GM23338 (cell line): ENCODE measurements around the gene GRIFIN.

ENCODE experiments used
- CREB1 ChIP-seq: fragments of 250-450 bp; sonication (Bioruptor Pico); IDR thresholded peaks from 2 replicates; pipeline ENCODE4 v1.5.0; 2020; ENCODE audit warnings: low read depth, mild to moderate bottlenecking, moderate library complexity
- EZH2 ChIP-seq: fragments of 200-600 bp; sonication (generic); IDR thresholded peaks from one replicate; pipeline ENCODE4 v1.8.0; 2017; ENCODE audit warnings: antibody characterized with exemption, mild to moderate bottlenecking, low read depth; ENCODE audit not compliant: unreplicated experiment
- EZH2phosphoT487 ChIP-seq: fragments of 200-600 bp; sonication (generic); IDR thresholded peaks from one replicate; pipeline ENCODE4 v1.8.1; 2018; ENCODE audit warnings: antibody characterized with exemption; ENCODE audit not compliant: unreplicated experiment
- JUNB ChIP-seq: IDR thresholded peaks from one replicate; pipeline ENCODE4 v1.6.1; 2016; ENCODE audit warnings: antibody characterized with exemption; ENCODE audit not compliant: unreplicated experiment
- NANOG ChIP-seq: IDR thresholded peaks from 2 replicates; pipeline ENCODE4 v1.6.1; 2016; ENCODE audit warnings: antibody characterized with exemption, borderline replicate concordance
- POLR2AphosphoS5 ChIP-seq: IDR thresholded peaks from 2 replicates; pipeline ENCODE4 v1.6.1; 2016; ENCODE audit warnings: antibody characterized with exemption, low read depth
- REST ChIP-seq: IDR thresholded peaks from one replicate; pipeline ENCODE4 v1.6.1; 2018; ENCODE audit warnings: antibody characterized with exemption; ENCODE audit not compliant: unreplicated experiment
- STAT1 ChIP-seq: IDR thresholded peaks from one replicate; pipeline ENCODE4 v1.6.1; 2016; ENCODE audit warnings: antibody characterized with exemption; ENCODE audit not compliant: unreplicated experiment
- ZNF114 ChIP-seq: fragments of 250-450 bp; sonication (Bioruptor Pico); IDR thresholded peaks from 2 replicates; pipeline ENCODE4 v1.5.0; 2020; ENCODE audit warnings: mild to moderate bottlenecking, moderate library complexity
- ZNF331 ChIP-seq: fragments of 250-450 bp; sonication (Bioruptor Pico); IDR thresholded peaks from 2 replicates; pipeline ENCODE4 v1.5.0; 2020; ENCODE audit warnings: low read depth, mild to moderate bottlenecking, moderate library complexity
- ZNF462 ChIP-seq: fragments of 250-450 bp; sonication (Bioruptor Pico); IDR thresholded peaks from 2 replicates; pipeline ENCODE4 v1.5.0; 2020; ENCODE audit warnings: mild to moderate bottlenecking, moderate library complexity
- TF ChIP-seq, protein P1 (sequence below), 2 experiments: fragments of 200-600 bp in 1 of 2; sonication (generic) in 1 of 2; conservative IDR thresholded peaks; 2 replicates each; pipeline versions ENCODE4 v1.5.1 to v1.6.1; 2016 to 2017; ENCODE audit warnings: antibody characterized with exemption in 2 of 2, low read depth in 2 of 2, mild to moderate bottlenecking in 2 of 2, moderate library complexity in 1 of 2
- TF ChIP-seq, protein P2 (sequence below): IDR thresholded peaks from 2 replicates; pipeline ENCODE4 v1.6.1; 2016; ENCODE audit warnings: antibody characterized with exemption

GRCh38 chr7:2516194-2516555 is 40.0 kb upstream of the GRIFIN start:
- TF ChIP-seq, protein P1, sequence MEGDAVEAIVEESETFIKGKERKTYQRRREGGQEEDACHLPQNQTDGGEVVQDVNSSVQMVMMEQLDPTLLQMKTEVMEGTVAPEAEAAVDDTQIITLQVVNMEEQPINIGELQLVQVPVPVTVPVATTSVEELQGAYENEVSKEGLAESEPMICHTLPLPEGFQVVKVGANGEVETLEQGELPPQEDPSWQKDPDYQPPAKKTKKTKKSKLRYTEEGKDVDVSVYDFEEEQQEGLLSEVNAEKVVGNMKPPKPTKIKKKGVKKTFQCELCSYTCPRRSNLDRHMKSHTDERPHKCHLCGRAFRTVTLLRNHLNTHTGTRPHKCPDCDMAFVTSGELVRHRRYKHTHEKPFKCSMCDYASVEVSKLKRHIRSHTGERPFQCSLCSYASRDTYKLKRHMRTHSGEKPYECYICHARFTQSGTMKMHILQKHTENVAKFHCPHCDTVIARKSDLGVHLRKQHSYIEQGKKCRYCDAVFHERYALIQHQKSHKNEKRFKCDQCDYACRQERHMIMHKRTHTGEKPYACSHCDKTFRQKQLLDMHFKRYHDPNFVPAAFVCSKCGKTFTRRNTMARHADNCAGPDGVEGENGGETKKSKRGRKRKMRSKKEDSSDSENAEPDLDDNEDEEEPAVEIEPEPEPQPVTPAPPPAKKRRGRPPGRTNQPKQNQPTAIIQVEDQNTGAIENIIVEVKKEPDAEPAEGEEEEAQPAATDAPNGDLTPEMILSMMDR (conservative IDR thresholded peaks at IDR 0.05; ENCODE audit: low read depth in 2 of 2) = no peak
- TF ChIP-seq POLR2AphosphoS5 (no peak), EZH2 (no peak), ZNF114 (CRISPR knock-in tag) (no peak), JUNB (no peak), CREB1 (no peak), REST (no peak), EZH2phosphoT487 (no peak), STAT1 (no peak), NANOG (no peak), ZNF462 (CRISPR knock-in tag) (no peak), ZNF331 (CRISPR knock-in tag) (no peak)
- TF ChIP-seq, protein P2, sequence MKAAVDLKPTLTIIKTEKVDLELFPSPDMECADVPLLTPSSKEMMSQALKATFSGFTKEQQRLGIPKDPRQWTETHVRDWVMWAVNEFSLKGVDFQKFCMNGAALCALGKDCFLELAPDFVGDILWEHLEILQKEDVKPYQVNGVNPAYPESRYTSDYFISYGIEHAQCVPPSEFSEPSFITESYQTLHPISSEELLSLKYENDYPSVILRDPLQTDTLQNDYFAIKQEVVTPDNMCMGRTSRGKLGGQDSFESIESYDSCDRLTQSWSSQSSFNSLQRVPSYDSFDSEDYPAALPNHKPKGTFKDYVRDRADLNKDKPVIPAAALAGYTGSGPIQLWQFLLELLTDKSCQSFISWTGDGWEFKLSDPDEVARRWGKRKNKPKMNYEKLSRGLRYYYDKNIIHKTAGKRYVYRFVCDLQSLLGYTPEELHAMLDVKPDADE = no peak
